Measurements from ENCODE around the gene PLEKHG4B.
"Not testable (repeated sequence)": the region's sequence is repeated elsewhere in the genome, so short reads cannot be mapped to it uniquely, and the experiment has no call there.

The PLEKHG4B gene

DNA sequence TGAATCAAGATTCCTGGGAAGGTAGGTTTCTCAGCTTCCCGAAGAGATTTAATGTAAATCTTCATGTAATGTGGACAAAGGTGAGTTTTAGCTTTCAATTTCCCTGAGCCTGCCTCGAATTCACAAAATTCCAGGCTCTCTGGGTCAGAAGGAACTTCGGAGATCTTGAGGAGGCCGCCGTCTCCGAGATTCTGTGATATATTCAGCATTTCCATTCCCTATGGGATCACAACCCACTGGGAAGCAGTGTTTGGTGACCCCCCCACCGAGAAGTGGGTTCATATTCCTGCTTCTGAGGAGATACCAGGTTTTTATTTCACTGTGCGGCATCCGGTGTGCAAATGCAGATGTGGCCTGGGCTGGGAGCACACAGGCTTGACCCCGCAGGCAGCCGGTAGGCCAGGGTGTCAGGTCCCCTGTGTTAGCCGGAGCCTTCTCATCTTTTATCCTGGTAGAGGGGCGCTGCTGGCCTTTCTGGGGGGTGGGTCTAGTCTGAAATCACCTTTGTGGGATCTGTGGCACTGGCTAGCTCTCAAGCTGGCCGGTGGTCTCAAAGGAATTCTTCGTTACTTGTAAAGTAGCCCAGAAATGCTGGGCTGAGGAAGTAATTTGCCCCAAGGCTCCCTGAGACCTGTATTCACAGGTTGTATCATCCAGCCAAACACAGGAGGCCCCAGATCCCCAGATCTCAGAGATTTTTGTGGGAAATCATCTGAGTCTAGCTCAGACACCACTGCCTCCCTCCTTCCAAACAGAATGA lies 1.4 kb downstream of the PLEKHG4B start:
- in situ Hi-C loops (cut with MboI; ENCODE audit: low sequenced_read_pairs): no loop called here

- in situ Hi-C loops (cut with MboI; ENCODE audit: low sequenced_read_pairs): no loop called here
These were observed 2.3 kb downstream of the PLEKHG4B start for GRCh38 chr5:94113-94892.

DNA sequence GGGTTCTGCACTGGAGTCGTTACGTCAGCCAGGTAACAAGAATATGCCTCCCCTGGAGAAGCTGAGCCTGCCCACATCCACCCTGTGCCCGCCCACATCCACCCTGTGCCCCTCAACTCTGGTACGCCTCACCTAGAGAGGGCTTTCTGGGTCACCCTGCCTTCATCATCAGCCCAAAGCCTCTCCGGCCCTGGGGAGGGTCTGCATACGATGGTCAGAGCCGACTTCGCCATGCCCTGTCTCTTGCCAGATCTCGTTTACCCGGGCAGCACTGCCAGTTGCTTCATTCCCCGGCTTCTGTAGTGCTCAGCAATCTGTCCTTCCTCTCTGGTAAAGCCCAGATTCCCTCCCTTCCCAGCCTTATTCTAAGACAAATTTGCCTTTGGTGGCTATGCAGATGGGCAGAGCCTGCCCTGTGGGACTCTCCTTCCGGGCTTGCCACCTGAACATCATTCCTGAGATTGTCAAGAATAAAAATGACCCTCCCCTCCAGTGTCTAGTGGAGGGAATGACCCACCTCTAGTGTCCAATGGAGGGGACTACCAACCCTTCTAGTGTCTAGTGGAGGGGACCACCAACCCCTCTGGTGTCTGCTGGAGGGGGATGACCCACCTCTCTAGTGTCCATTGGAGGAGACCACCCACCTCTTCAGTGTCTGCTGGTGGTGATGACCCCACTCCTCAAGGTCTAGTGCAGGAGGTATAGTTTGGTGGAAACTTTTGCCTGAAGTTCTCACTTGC lies 3.4 kb downstream of the PLEKHG4B start:
- in situ Hi-C loops (cut with MboI; ENCODE audit: low sequenced_read_pairs): no loop called here

GRCh38 chr5:96976-97660 lies 5.2 kb downstream of the PLEKHG4B start:
- in situ Hi-C loops (cut with MboI; ENCODE audit: low sequenced_read_pairs): no loop called here

GRCh38 chr5:99815-100214 lies 7.8 kb downstream of the PLEKHG4B start:
- in situ Hi-C loops (cut with MboI; ENCODE audit: low sequenced_read_pairs): no loop called here

DNA sequence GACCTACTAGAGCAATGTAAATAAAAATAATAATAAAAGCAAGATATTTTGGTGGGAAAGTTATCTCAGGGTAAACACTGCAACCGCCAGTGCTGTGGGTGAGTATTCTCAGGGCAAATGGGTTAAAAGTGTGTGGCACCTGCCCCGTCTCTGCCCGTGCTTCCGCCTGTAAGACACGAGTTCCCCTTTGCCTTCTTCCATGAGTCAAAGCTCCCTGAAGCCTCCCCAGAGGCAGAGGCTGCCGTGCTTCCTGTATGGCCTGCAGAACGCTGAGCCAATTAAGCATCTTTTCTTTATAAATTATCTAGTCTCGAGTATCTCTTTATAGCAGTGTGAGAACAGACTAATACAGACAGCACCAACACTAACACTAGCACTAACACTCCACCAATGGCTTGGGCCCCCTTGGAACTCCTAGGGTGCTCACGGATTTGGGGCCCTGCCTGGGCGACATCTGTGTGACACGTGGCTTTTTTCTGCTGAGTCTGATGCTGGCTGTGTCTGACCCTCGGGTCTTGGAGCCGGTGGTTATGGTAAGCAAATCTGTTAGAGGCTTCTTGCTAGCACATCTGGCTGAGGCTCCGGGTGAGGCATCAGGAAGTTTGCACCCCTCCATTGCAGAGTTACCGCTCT lies 10.6 kb downstream of the PLEKHG4B start:
- in situ Hi-C loops (cut with MboI; ENCODE audit: low sequenced_read_pairs): no loop called here

DNA sequence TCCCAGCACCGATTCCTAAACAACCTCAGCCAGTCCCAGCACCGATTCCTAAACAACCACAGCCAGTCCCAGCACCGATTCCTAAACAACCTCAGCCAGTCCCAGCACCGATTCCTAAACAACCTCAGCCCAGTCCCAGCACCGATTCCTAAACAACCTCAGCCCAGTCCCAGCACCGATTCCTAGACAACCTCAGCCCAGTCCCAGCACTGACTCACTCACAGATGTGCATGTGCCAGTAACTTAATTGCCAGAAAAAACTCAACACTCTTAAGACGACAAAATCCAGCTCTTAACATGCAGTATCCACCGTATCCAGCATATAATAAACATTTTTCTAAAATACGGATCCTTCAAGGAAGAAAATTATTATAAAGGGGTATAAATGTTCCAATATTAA lies 12.1 kb downstream of the PLEKHG4B start:
- in situ Hi-C loops (cut with MboI; ENCODE audit: low sequenced_read_pairs): not testable (repeated sequence)

- in situ Hi-C loops (cut with MboI; ENCODE audit: low sequenced_read_pairs): no loop called here
These were observed 12.9 kb downstream of the PLEKHG4B start for GRCh38 chr5:104778-105296.

DNA sequence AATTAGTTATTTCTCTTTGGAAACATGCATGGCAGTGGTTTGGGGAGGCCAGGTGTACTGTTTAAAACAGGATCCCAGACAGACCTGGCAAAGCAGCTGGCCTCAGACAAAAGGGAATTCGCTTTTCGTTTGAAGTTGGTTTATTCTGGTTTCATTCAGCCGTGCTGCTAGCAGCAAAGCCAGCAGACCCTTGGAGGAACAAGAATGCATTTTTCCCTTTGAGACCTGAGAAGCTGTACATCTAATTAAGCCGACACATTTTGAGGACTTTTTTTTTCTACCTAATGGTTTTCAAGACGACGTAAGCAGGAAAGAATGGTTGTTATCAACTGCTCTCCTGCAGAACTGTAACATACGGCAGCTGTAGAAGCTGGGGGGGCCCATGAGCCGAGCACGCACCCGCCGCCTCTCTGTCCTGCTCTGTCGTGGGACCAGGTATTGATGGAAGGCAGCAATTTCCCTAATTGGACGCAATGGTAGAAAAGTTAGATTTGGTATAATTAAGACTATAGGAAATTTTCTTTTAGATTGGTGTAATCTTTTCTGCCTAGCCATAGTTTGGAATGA lies 13.6 kb downstream of the PLEKHG4B start:
- in situ Hi-C loops (cut with MboI; ENCODE audit: low sequenced_read_pairs): no loop called here

- in situ Hi-C loops (cut with MboI; ENCODE audit: low sequenced_read_pairs): no loop called here
These were observed 14.6 kb downstream of the PLEKHG4B start for GRCh38 chr5:106587-106986.

- in situ Hi-C loops (cut with MboI; ENCODE audit: low sequenced_read_pairs): no loop called here
These were observed 15.6 kb downstream of the PLEKHG4B start for GRCh38 chr5:107526-107925.

- in situ Hi-C loops (cut with MboI; ENCODE audit: low sequenced_read_pairs): no loop called here
These were observed 17.9 kb downstream of the PLEKHG4B start for GRCh38 chr5:109826-110225.

DNA sequence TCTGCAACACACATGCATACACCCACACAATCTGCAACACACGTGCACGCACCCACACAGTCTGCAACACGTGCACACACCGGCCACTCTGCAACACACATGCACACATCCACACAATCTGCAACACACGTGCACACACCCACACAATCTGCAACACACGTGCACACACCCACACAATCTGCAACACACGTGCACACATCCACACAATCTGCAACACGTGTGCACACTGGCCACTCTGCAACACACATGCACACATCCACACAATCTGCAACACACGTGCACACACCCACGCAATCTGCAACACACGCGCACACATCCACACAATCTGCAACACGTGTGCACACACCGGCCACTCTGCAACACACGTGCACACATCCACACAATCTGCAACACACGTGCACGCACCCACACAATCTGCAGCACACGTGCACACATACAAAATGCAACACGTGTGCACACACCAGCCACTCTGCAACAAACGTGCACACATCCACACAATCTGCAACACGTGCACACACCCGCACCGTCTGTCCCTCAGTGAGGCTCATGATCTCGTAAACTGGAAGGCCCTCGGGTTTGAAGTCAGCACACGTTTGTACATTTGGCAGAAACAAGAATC lies 18.4 kb downstream of the PLEKHG4B start:
- in situ Hi-C loops (cut with MboI; ENCODE audit: low sequenced_read_pairs): no loop called here

GRCh38 chr5:111171-111570 lies 19.2 kb downstream of the PLEKHG4B start:
- in situ Hi-C loops (cut with MboI; ENCODE audit: low sequenced_read_pairs): no loop called here

- in situ Hi-C loops (cut with MboI; ENCODE audit: low sequenced_read_pairs): no loop called here
These were observed 27.6 kb downstream of the PLEKHG4B start for GRCh38 chr5:119486-120097.

DNA sequence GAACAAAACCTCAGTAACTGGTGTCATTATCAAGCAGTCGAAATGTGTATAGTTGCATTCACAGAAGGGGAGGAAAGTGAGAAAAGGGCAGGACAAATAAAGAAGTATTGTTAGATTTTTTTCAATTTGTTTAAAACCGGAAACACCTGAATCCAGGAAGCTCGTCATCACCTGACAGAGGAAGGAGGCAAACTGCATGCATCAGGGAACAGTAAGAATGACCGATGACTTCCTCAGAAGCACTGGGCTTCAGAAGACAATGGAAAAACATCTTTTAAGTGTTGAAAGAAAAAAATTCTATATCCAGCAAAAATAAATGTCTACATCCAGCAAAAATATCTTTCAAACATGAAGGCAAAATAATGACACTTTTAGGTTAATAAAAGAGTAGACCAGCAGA lies 29.5 kb downstream of the PLEKHG4B start:
- in situ Hi-C loops (cut with MboI; ENCODE audit: low sequenced_read_pairs): no loop called here

DNA sequence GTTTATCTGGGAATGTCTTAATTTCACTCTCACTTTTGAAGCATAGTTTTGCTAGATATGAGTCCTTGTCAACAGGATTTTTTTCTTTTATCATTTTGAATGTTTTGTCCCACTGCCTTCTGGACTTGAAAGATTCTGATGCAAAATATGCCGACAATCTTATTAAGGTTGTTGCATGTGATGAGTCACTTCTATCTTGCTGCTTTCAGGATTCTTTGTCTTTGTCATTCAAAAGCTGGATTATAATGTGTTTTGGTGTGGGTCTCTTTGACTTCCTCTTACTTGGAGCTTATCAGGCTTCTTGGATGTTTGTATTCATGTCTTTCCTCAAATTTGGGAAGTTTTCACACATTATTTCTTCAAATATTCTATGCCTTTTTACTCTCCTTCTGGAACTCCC lies 33.8 kb downstream of the PLEKHG4B start:
- in situ Hi-C loops (cut with MboI; ENCODE audit: low sequenced_read_pairs): no loop called here

GRCh38 chr5:126806-127205 lies 34.8 kb downstream of the PLEKHG4B start:
- in situ Hi-C loops (cut with MboI; ENCODE audit: low sequenced_read_pairs): no loop called here

- in situ Hi-C loops (cut with MboI; ENCODE audit: low sequenced_read_pairs): no loop called here
These were observed 35.9 kb downstream of the PLEKHG4B start for GRCh38 chr5:127886-128285.
